Middle frontal gyrus (tissue), 1 donor: ENCODE results near the gene TSPAN8.
"Not testable (repeated sequence)": the region's sequence is repeated elsewhere in the genome, so short reads cannot be mapped to it uniquely, and the experiment has no call there.

Source experiments
- DNase-seq: peaks from one replicate; pipeline ENCODE4 v3.0.0-alpha.2; 2015; ENCODE audit warnings: low spot score; ENCODE audit errors: extremely low spot score

TSPAN8 gene

DNA sequence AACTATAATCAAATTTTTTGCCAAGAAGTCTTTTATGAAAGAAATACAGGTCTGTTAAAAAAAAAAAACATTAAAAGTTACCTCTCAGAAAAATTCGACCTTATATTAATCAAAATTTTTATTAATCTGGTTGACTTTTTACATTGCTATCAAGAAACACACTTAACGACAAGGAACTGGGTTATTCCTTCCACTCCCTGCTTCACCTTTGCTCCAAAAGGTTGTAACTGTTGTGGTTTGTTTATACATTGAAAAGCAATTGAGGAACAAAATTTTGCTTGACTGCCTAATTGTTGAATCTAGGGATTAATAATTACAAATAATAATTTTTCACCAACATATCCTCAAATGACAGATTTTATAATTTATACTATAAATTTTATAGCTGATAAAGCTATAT is 28.4 kb downstream of the TSPAN8 start:
- no peak for DNase-seq

DNA sequence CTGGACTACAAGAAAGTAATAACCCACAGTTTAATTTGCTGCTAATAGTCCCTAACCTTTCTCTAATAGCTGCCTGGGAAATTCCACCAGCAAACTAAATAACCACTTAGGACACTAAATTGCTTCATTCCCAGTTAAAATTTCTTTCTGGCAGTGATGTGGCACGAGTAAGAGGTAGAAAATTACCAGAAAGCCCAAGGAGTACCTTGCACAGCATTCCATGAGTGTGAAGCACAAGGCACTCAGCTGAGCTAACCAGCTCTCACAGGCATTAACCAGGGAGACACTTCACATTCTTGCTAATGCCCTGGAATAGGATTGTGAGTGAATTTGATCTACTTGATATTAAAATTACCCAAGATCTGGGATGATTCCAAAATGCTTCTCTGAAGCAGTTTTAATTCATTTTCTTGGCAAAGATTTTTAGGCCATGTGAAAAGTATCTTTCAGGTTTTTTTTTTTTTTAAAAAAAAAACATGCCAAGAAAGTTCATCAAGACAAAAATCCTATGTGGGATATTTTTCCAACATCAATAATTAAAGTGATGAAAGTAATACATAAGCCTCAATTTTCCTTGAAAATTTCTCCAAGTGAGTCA is 29.5 kb downstream of the TSPAN8 start:
- DNase-seq, result no peak

DNA sequence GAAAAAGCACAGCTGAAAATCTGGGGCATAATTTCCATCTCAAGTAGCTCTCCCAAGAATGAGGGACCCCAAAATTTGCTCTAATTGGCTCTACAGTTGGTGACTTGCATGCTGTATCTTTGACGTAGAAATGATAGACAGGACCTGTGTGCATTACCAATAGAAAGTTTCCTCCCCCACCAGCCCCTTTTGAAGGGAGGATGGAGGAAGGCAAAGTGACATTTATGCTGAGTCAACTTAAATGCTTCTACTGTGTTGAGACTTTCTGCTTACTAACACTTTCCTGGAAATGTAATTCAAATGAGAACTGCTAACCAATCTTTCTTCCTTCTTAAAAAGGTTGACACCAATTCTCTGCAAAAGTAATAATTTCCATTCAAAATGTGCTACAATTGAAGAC is 31.9 kb downstream of the TSPAN8 start:
- no peak for DNase-seq

- no peak for DNase-seq
Measured at GRCh38 chr12:71125515-71125914, 32.3 kb downstream of the TSPAN8 start.

GRCh38 chr12:71124835-71125460 is 32.9 kb downstream of the TSPAN8 start:
- no peak for DNase-seq

DNA sequence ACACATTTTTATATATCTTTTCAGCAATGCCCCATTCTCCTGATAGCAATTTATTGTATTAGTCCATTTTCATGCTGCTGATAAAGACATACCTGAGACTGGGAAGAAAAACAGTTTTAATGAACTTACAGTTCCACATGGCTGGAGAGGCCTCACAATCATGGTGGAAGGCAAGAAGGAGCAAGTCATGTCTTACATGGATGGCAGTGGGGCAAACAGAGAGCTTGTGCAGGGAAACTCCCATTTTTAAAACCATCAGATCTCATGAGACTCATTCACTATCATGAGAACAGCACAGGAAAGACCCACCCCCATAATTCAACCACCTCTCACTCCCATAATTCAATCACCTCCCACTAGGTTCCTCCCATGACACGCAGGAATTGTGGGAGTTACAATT is 44.7 kb downstream of the TSPAN8 start:
- not testable (repeated sequence) for DNase-seq

GRCh38 chr12:71109834-71110233 is 48.0 kb downstream of the TSPAN8 start:
- DNase-seq, result no peak

DNA sequence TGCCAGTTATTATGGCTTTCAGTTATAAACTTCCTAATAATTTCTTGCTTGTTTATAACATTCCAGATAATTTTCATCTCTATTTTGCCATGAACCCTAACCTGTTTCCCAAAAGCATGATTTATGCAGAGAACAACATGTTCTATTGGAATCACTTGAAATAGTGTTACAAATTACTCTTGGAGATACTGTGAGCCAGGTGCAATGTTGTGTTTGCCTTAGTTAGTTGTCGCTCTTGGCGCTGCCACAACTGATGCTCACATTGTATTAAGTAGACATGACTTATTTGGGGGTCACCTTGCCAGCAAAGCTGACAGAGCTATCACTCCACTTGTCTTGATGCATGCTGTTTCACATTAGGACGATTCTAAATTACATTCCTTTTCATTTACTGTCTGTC is 49.4 kb downstream of the TSPAN8 start:
- DNase-seq, result no peak

GRCh38 chr12:71107936-71108335 is 49.9 kb downstream of the TSPAN8 start:
- DNase-seq, result no peak

DNA sequence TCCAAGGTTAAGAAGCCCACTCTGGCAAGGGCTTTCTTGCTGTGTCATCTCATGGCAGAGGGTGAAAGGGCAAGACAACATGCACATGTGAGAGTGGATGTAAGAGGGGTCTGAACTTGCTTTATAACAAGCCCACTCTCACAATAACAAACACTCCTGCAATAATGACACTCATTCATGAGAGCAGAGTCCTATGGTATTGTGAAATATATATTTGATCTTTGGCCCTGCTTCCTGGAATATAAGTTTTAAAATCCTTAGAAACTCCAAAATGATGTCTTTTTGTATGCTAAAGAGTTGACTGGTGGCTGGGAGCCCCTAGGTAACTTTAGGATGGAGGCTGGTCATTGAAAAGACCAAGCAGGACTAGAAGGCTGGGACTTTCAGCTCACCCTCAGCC is 51.8 kb downstream of the TSPAN8 start:
- DNase-seq, result no peak

DNA sequence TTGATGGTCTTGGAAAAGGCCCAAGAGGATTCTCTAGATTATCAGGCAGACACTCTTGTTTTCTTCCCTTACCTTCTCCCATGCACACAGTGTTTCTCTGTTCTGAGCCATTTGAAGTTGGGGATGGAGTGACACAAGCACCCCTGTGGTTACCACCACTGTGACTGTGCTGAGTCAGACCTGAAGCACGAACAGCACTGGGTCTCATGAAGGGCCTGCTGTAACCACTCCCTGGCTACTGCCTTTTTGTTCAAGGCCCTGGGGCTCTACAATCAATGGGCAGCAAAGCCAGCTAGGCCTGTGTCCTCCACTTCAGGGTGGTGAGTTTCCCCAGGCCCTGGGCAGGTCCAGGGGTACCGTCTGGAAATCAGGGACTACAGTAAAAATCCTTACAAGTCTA is 65.5 kb downstream of the TSPAN8 start:
- DNase-seq, result no peak

DNA sequence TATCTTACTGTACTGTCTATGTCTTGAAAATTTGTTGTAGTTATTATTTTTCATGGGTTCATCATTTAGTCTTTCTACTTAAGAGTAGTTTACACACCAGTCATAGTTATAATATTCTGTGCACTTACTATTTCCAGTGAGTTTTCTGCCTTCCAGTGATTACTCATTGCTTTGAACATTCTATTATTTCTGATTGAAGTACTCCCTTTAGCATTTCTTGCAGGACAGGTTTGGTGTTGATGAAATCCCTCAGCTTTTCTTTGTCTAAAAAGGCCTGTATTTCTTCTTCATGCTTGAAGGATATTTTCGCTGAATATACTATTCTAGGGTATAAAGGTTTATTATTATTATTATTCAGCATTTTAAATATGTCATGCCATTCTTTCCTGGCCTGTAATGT is 66.8 kb downstream of the TSPAN8 start:
- DNase-seq, result no peak

- DNase-seq, result no peak
Measured at GRCh38 chr12:71085575-71085974, 72.2 kb downstream of the TSPAN8 start.

DNA sequence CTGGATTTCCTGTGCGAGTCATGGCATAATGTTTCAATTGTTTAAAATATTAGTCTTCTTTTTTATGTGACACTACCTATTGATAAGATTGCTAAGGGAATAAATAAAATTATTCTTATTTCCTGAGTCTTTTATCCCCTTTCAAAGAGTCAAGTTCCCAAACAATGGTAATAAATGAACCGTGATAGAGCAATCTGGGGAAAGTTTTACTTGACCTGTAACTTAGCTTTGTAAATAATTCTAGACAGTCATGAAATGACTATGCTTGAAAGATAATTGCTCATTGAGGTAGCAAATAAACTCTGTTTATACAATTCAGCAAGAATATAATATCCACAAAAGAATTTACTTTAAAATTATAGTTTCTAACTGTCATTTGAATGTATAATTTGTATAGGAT is 82.1 kb downstream of the TSPAN8 start:
- no peak for DNase-seq
